ENCODE measurements around the gene MINDY4.

DNA sequence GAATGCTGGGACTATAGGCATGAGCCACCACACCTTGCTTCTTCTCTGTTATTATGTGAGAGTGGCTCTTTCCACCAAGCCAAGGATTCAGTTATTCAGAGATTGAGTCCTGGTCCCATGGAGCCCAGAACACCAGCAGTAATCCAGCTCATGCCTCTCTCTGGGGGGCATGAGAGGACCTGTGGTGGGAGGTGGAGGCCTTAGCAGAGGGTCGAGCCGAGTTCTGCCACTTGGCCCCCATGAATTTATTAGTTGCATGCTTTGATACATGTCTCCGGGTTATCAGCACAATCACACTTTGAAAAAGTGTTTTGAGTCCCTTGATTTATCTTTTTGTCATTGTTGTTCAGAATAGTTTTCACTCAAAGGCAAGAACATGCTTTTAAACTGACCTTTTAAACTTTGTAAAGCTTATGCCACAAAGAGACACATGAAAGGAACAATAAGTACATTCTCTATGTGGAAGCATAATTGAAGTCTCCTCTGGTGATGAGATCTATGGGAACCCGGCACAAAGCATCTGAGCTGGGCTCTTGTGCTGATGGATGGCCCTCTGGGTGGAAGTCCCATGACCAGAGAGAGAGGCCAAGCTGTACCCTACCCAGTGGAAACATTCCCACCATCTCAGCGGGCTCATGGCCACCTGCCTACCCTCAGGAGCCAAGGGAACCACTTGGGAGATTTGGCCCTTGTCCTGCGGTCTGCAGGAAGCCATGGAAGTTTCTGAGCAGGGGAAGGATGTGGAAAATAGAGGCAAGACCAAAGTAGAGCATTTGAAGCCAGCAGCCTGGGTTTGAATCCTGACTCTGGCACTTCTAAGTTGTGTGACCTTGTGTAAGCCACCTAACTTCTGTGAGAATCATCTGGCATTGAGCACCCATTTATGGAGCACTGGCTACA is 53.9 kb downstream of the MINDY4 start:
- TF ChIP-seq POLR2A (IDR thresholded peaks at IDR 0.05), result no peak
- no peak for TF ChIP-seq CTCF (IDR thresholded peaks at IDR 0.05)

Measured in right lobe of liver (tissue), 4 donors.